SK-N-SH treated with all-trans-retinoic acid at 6 μM for 48 hours (cell line): ENCODE measurements around the gene DCAF6.

Source experiments
- ATAC-seq: fragments of 200-7000 bp; cut with Tn5 transposase; 3 replicates; pipeline ENCODE4 v1.9.1; 2020; ENCODE audit warnings: mild to moderate bottlenecking, moderate library complexity
- BACH2 ChIP-seq: fragments of 250-450 bp; sonication (Bioruptor Pico); IDR thresholded peaks from 2 replicates; pipeline ENCODE4 v1.9.0; 2021; ENCODE audit warnings: mild to moderate bottlenecking, borderline replicate concordance
- CSDC2 ChIP-seq: fragments of 250-450 bp; sonication (Bioruptor Pico); IDR thresholded peaks from 2 replicates; pipeline ENCODE4 v1.5.0; 2020; ENCODE audit warnings: mild to moderate bottlenecking, moderate library complexity
- GLIS3 ChIP-seq: fragments of 250-450 bp; sonication (Bioruptor Pico); IDR thresholded peaks from 2 replicates; pipeline ENCODE4 v1.5.0; 2020; ENCODE audit warnings: mild to moderate bottlenecking, moderate library complexity
- ISL1 ChIP-seq: fragments of 250-450 bp; sonication (Bioruptor Pico); IDR thresholded peaks from 2 replicates; pipeline ENCODE4 v2.1.2; 2022; ENCODE audit warnings: mild to moderate bottlenecking, moderate library complexity
- OSR1 ChIP-seq: fragments of 250-450 bp; sonication (Bioruptor Pico); IDR thresholded peaks from 2 replicates; pipeline ENCODE4 v1.8.0; 2022; ENCODE audit warnings: moderate library complexity, mild to moderate bottlenecking, inconsistent platforms
- RARB ChIP-seq: fragments of 250-450 bp; sonication (Bioruptor Pico); IDR thresholded peaks from 2 replicates; pipeline ENCODE4 v1.8.0; 2021; ENCODE audit warnings: mild to moderate bottlenecking, moderate library complexity
- TCF4 ChIP-seq: fragments of 250-450 bp; sonication (Bioruptor Pico); IDR thresholded peaks from 2 replicates; pipeline ENCODE4 v1.8.0; 2021; ENCODE audit warnings: mild to moderate bottlenecking, moderate library complexity, borderline replicate concordance
- TOX ChIP-seq: fragments of 250-450 bp; sonication (Bioruptor Pico); IDR thresholded peaks from 2 replicates; pipeline ENCODE4 v1.8.0; 2021; ENCODE audit warnings: mild to moderate bottlenecking, moderate library complexity, borderline replicate concordance
- ZFP3 ChIP-seq: fragments of 250-450 bp; sonication (Bioruptor Pico); IDR thresholded peaks from 2 replicates; pipeline ENCODE4 v1.5.0; 2020; ENCODE audit warnings: mild to moderate bottlenecking, moderate library complexity
- ZFP30 ChIP-seq: fragments of 450-650 bp; formaldehyde crosslinking; IDR thresholded peaks from 2 replicates; pipeline ENCODE4 v1.5.0; 2022; ENCODE audit warnings: mild to moderate bottlenecking, moderate library complexity
- ZNF565 ChIP-seq: fragments of 450-650 bp; formaldehyde crosslinking; conservative IDR thresholded peaks from 2 replicates; pipeline ENCODE4 v1.5.0; 2020; ENCODE audit warnings: low read depth, mild to moderate bottlenecking, moderate library complexity
- ZNF70 ChIP-seq: fragments of 450-650 bp; formaldehyde crosslinking; IDR thresholded peaks from 2 replicates; pipeline ENCODE4 v1.5.0; 2020; ENCODE audit warnings: mild to moderate bottlenecking, moderate library complexity
- ZNF8 ChIP-seq: fragments of 450-650 bp; formaldehyde crosslinking; IDR thresholded peaks from 2 replicates; pipeline ENCODE4 v1.5.0; 2020; ENCODE audit warnings: mild to moderate bottlenecking, moderate library complexity
- TF ChIP-seq, protein P1 (sequence below): fragments of 250-450 bp; sonication (Bioruptor Pico); IDR thresholded peaks from 2 replicates; pipeline ENCODE4 v1.8.0; 2021; ENCODE audit warnings: low read depth, mild to moderate bottlenecking, moderate library complexity, borderline replicate concordance
- TF ChIP-seq, protein P2 (sequence below): fragments of 250-450 bp; sonication (Bioruptor Pico); IDR thresholded peaks from 2 replicates; pipeline ENCODE4 v1.5.1; 2021; ENCODE audit warnings: mild to moderate bottlenecking, moderate library complexity
- TF ChIP-seq, protein P3 (sequence below): fragments of 250-450 bp; sonication (Bioruptor Pico); IDR thresholded peaks from 2 replicates; pipeline ENCODE4 v1.5.0; 2020; ENCODE audit warnings: mild to moderate bottlenecking, moderate library complexity
- TF ChIP-seq, protein P4 (sequence below): fragments of 250-450 bp; sonication (Bioruptor Pico); IDR thresholded peaks from 2 replicates; pipeline ENCODE4 v1.8.0; 2020; ENCODE audit warnings: mild to moderate bottlenecking, moderate library complexity, borderline replicate concordance
- TF ChIP-seq, protein P5 (sequence below): fragments of 250-450 bp; sonication (Bioruptor Pico); IDR thresholded peaks from 2 replicates; pipeline ENCODE4 v1.5.1; 2020; ENCODE audit warnings: low read depth, mild to moderate bottlenecking, moderate library complexity

Gene DCAF6

DNA sequence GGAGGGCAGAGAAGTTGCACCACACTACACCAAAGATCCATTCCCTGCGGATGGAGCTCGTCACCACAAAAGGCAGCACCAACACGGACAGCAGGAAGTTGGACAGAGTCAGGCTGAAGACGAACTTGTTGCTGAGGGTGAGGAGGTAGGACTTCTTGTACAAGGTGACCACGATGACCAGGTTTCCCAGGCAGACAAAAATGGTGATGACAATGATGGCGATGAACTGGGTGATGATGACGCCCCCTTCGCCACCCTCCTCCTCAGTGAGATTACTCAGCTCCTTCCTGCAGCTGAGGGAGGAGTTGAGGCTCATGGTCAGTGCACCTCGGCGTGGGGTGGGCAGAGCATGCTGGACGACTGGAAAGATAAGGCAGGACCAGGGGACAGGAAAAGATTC, 168.1 kb downstream of the DCAF6 start (continued):
- TF ChIP-seq, protein P1, sequence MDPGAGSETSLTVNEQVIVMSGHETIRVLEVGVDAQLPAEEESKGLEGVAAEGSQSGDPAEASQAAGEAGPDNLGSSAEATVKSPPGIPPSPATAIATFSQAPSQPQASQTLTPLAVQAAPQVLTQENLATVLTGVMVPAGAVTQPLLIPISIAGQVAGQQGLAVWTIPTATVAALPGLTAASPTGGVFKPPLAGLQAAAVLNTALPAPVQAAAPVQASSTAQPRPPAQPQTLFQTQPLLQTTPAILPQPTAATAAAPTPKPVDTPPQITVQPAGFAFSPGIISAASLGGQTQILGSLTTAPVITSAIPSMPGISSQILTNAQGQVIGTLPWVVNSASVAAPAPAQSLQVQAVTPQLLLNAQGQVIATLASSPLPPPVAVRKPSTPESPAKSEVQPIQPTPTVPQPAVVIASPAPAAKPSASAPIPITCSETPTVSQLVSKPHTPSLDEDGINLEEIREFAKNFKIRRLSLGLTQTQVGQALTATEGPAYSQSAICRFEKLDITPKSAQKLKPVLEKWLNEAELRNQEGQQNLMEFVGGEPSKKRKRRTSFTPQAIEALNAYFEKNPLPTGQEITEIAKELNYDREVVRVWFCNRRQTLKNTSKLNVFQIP (CRISPR knock-in tag) = no peak
- TF ChIP-seq ZNF70 (CRISPR knock-in tag) (no peak), ZFP30 (no peak), OSR1 (CRISPR knock-in tag) (no peak)
- TF ChIP-seq, protein P2, sequence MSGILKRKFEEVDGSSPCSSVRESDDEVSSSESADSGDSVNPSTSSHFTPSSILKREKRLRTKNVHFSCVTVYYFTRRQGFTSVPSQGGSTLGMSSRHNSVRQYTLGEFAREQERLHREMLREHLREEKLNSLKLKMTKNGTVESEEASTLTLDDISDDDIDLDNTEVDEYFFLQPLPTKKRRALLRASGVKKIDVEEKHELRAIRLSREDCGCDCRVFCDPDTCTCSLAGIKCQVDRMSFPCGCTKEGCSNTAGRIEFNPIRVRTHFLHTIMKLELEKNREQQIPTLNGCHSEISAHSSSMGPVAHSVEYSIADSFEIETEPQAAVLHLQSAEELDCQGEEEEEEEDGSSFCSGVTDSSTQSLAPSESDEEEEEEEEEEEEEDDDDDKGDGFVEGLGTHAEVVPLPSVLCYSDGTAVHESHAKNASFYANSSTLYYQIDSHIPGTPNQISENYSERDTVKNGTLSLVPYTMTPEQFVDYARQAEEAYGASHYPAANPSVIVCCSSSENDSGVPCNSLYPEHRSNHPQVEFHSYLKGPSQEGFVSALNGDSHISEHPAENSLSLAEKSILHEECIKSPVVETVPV (CRISPR knock-in tag) = no peak

DNA sequence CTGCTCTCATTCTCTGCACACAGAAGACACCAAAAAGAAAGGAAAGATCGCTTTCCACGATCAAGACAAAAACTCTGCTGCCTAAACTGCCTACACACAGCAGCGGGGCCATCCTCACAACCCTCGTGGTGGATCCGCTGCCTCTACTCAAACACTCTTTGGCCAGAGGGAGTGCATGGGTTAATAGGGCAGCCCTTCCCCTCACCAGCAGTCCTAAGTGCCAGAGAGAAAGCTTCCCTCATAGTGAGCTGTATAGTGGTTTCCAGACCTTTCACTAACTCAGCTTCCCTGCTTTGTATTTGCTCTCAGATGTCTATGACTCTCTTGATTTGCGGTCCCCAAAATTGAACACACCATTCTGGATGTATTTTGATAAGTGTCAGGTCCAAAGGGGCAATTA, 169.4 kb downstream of the DCAF6 start:
- TF ChIP-seq GLIS3 (CRISPR knock-in tag) = no peak
- TF ChIP-seq, protein P3, sequence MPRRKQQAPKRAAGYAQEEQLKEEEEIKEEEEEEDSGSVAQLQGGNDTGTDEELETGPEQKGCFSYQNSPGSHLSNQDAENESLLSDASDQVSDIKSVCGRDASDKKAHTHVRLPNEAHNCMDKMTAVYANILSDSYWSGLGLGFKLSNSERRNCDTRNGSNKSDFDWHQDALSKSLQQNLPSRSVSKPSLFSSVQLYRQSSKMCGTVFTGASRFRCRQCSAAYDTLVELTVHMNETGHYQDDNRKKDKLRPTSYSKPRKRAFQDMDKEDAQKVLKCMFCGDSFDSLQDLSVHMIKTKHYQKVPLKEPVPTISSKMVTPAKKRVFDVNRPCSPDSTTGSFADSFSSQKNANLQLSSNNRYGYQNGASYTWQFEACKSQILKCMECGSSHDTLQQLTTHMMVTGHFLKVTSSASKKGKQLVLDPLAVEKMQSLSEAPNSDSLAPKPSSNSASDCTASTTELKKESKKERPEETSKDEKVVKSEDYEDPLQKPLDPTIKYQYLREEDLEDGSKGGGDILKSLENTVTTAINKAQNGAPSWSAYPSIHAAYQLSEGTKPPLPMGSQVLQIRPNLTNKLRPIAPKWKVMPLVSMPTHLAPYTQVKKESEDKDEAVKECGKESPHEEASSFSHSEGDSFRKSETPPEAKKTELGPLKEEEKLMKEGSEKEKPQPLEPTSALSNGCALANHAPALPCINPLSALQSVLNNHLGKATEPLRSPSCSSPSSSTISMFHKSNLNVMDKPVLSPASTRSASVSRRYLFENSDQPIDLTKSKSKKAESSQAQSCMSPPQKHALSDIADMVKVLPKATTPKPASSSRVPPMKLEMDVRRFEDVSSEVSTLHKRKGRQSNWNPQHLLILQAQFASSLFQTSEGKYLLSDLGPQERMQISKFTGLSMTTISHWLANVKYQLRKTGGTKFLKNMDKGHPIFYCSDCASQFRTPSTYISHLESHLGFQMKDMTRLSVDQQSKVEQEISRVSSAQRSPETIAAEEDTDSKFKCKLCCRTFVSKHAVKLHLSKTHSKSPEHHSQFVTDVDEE (CRISPR knock-in tag) = no peak
- TF ChIP-seq, protein P2 (CRISPR knock-in tag) = no peak
- no peak for TF ChIP-seq ZFP3
- TF ChIP-seq, protein P4, sequence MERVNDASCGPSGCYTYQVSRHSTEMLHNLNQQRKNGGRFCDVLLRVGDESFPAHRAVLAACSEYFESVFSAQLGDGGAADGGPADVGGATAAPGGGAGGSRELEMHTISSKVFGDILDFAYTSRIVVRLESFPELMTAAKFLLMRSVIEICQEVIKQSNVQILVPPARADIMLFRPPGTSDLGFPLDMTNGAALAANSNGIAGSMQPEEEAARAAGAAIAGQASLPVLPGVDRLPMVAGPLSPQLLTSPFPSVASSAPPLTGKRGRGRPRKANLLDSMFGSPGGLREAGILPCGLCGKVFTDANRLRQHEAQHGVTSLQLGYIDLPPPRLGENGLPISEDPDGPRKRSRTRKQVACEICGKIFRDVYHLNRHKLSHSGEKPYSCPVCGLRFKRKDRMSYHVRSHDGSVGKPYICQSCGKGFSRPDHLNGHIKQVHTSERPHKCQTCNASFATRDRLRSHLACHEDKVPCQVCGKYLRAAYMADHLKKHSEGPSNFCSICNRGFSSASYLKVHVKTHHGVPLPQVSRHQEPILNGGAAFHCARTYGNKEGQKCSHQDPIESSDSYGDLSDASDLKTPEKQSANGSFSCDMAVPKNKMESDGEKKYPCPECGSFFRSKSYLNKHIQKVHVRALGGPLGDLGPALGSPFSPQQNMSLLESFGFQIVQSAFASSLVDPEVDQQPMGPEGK (CRISPR knock-in tag) = no peak
- no peak for TF ChIP-seq ZNF8 (CRISPR knock-in tag)
- no peak for TF ChIP-seq RARB
- TF ChIP-seq, all 23 proteins: peak for 0
- no peak for ATAC-seq

DNA sequence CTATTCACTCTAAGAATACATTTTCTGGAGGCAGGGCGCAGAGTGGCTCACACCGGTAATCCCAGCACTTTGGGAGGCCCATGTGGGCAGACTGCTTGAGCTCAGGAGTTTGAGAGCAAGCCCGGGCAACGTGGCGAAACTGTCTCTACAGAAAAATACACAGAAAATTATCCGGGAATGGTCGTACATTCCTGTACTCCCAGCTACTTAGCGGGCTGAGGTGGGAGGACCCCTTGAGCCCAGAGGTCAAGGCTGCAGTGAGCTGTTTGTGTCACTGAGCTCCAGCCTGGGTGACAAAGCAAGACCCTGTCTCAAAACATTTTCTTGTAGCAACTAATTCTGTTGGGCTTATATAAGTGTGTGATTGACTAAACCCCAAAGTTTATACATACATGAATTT, 169.8 kb downstream of the DCAF6 start:
- TF ChIP-seq ZNF70 (CRISPR knock-in tag) = no peak
- TF ChIP-seq BACH2 = no peak
- TF ChIP-seq ISL1 (CRISPR knock-in tag) = no peak
- no peak for TF ChIP-seq OSR1 (CRISPR knock-in tag)
- ATAC-seq = no peak

DNA sequence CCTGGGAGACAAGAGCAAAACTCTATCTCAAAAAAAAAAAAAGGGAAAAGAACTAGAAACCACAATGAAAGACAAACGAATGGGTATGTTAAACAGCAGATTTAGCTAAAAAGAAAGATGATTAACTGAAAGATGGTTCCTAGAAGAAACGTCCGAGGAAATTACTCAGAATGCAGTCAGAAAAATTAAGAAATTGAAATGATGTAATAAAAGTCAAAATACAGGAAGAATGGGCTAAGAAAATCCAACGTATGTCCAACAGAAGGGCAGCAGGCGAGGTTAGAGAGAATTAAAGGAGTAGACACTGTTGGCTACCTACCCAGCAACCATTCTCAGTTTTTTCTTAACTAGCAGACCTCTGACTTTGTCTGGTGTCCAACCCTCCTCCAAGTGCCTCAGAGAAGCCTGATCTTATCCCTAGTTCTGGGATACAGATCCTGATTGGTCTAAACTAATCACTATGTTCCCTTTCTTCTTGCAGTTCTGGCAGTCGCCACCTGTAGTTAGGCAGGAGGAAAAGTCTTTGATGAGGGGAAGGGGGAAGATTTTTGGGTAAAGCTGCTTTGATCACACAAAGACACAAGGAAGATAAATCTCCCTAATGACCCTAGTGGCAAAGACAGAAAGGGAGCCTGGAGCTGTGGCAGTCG, 174.5 kb downstream of the DCAF6 start:
- no peak for ATAC-seq
- TF ChIP-seq ZNF565 (CRISPR knock-in tag) (no peak), ISL1 (CRISPR knock-in tag) (no peak), TCF4 (CRISPR knock-in tag) (no peak), TOX (CRISPR knock-in tag) (no peak), ZNF8 (CRISPR knock-in tag) (no peak), RARB (no peak), CSDC2 (CRISPR knock-in tag) (no peak)
- TF ChIP-seq, protein P5, sequence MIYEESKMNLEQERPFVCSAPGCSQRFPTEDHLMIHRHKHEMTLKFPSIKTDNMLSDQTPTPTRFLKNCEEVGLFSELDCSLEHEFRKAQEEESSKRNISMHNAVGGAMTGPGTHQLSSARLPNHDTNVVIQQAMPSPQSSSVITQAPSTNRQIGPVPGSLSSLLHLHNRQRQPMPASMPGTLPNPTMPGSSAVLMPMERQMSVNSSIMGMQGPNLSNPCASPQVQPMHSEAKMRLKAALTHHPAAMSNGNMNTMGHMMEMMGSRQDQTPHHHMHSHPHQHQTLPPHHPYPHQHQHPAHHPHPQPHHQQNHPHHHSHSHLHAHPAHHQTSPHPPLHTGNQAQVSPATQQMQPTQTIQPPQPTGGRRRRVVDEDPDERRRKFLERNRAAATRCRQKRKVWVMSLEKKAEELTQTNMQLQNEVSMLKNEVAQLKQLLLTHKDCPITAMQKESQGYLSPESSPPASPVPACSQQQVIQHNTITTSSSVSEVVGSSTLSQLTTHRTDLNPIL (CRISPR knock-in tag) = no peak
- TF ChIP-seq, protein P4 (CRISPR knock-in tag) = no peak
